Endothelial cell of umbilical vein (primary cell): ENCODE measurements around the gene TKTL1. TPM values are rescaled to one million over a fixed set of nuclear protein-coding genes. Genes with fewer than 3 reads are reported as not detected.

Source experiments
- BruUV-seq: library from RNA; stranded (reverse); fragments of 400-500 nt; replicated peaks from 2 replicates; lab custom pipeline; 2021; lab: Mats Ljungman, UMichigan
- CTCF ChIA-PET: fragments of 300-600, 350-600 bp; sonication (Branson Sonifier 250); formaldehyde crosslinking; loops from one replicate; lab custom pipeline; 2021; ENCODE audit warnings: antibody characterized with exemption, inconsistent platforms; lab: Charles Lee
- POLR2A ChIA-PET: fragments of 300-600, 350-600 bp; sonication (Branson Sonifier 250); formaldehyde crosslinking; loops from one replicate; lab custom pipeline; 2021; ENCODE audit warnings: antibody characterized with exemption, inconsistent platforms; lab: Charles Lee
- DNase-seq: peaks from one replicate; pipeline ENCODE4 v3.0.0-alpha.2; 2011; ENCODE audit warnings: low read depth, low spot score
- FAIRE-seq: peaks from 2 replicates; lab custom pipeline; 2011; peaks lifted over from hg19 to GRCh38; lab: Jason Lieb, UNC
- H2AFZ ChIP-seq: 2 replicates; pipeline ENCODE4 v1.6.0; 2012; ENCODE audit warnings: low read depth, low read length, control low read depth, inconsistent platforms
- H3K27ac ChIP-seq: 2 replicates; pipeline ENCODE4 v1.5.1; 2011; ENCODE audit warnings: low read depth, mild to moderate bottlenecking, control low read depth, low read length, moderate library complexity; ENCODE audit not compliant: insufficient read depth
- H3K27me3 ChIP-seq, 2 experiments: 2 replicates each; pipeline versions ENCODE4 v1.6.0 to v1.6.1; 2011; ENCODE audit warnings: low read length in 2 of 2, mixed read lengths in 1 of 2; ENCODE audit not compliant: control insufficient read depth in 2 of 2, insufficient read depth in 2 of 2
- H3K36me3 ChIP-seq, 2 experiments: 2 replicates in 1 of 2; 3 replicates in 1 of 2; pipeline ENCODE4 v1.5.1; 2011; ENCODE audit warnings: low read length in 2 of 2, mild to moderate bottlenecking in 1 of 2, moderate library complexity in 1 of 2; ENCODE audit not compliant: control insufficient read depth in 2 of 2, insufficient read depth in 2 of 2; ENCODE audit errors: extremely low read depth in 1 of 2
- H3K4me1 ChIP-seq: 3 replicates; pipeline ENCODE4 v1.5.1; 2011; ENCODE audit warnings: mild to moderate bottlenecking, low read length; ENCODE audit not compliant: control insufficient read depth, insufficient read depth; ENCODE audit errors: extremely low read depth
- H3K4me2 ChIP-seq: 2 replicates; pipeline ENCODE4 v1.6.1; 2011; ENCODE audit warnings: low read length, control low read depth, mixed read lengths; ENCODE audit not compliant: insufficient read depth
- H3K4me3 ChIP-seq, 3 experiments: fragments of 200-600 bp in 1 of 3; sonication (generic), shearing (Covaris generic) in 1 of 3; replicated peaks in 1 of 3; 2 replicates each; pipeline ENCODE4 v1.5.1; 2011 to 2016; ENCODE audit warnings: control low read depth in 3 of 3, low read length in 3 of 3, mild to moderate bottlenecking in 2 of 3, inconsistent platforms in 1 of 3, low read depth in 1 of 3, moderate library complexity in 1 of 3; ENCODE audit not compliant: insufficient read depth in 1 of 3
- H3K79me2 ChIP-seq: 2 replicates; pipeline ENCODE4 v1.6.0; 2012; ENCODE audit warnings: low read length, inconsistent platforms; ENCODE audit not compliant: control insufficient read depth, insufficient read depth
- H3K9ac ChIP-seq: replicated peaks from 2 replicates; pipeline ENCODE3; 2011; ENCODE audit warnings: low read length, control low read depth; ENCODE audit not compliant: insufficient read depth; ENCODE audit errors: extremely low read depth
- H3K9me1 ChIP-seq: replicated peaks from 3 replicates; pipeline ENCODE4 v1.6.0; 2011; ENCODE audit warnings: mild to moderate bottlenecking, low read length; ENCODE audit not compliant: control insufficient read depth, insufficient read depth; ENCODE audit errors: extremely low read depth
- H3K9me3 ChIP-seq: replicated peaks from 2 replicates; pipeline ENCODE4 v1.5.1; 2012; ENCODE audit warnings: low read length, inconsistent platforms; ENCODE audit not compliant: control insufficient read depth, insufficient read depth
- H4K20me1 ChIP-seq: replicated peaks from 2 replicates; pipeline ENCODE3; 2011; ENCODE audit warnings: mild to moderate bottlenecking, low read length; ENCODE audit not compliant: control insufficient read depth, insufficient read depth; ENCODE audit errors: extremely low read depth
- CTCF ChIP-seq, 2 donors: IDR thresholded peaks; 1 replicate in 1 of 2; 2 replicates in 1 of 2; pipeline ENCODE4 v1.5.1; 2011; ENCODE audit warnings: low read length in 2 of 2, mild to moderate bottlenecking in 2 of 2, moderate library complexity in 2 of 2, control low read depth in 1 of 2, inconsistent platforms in 1 of 2, low read depth in 1 of 2; ENCODE audit not compliant: insufficient read depth in 1 of 2; ENCODE audit errors: extremely low read depth in 1 of 2
- EZH2 ChIP-seq: IDR thresholded peaks from 2 replicates; pipeline ENCODE4 v1.6.1; 2012; ENCODE audit warnings: borderline replicate concordance, low read depth, mild to moderate bottlenecking, moderate library complexity, low read length, inconsistent platforms; ENCODE audit not compliant: severe bottlenecking
- FOS ChIP-seq: IDR thresholded peaks from 2 replicates; pipeline ENCODE4 v1.6.1; 2011; ENCODE audit warnings: mild to moderate bottlenecking, low read length, moderate library complexity, borderline replicate concordance; ENCODE audit not compliant: insufficient read depth
- GATA2 ChIP-seq: IDR thresholded peaks from 2 replicates; pipeline ENCODE4 v1.7.0; 2011; ENCODE audit warnings: low read depth, mild to moderate bottlenecking, moderate library complexity, mixed read lengths, low read length; ENCODE audit not compliant: insufficient read length, insufficient read depth
- JUN ChIP-seq: IDR thresholded peaks from 2 replicates; pipeline ENCODE4 v1.6.1; 2011; ENCODE audit warnings: borderline replicate concordance, low read depth; ENCODE audit not compliant: insufficient read length, insufficient read depth
- MAX ChIP-seq: IDR thresholded peaks from 2 replicates; pipeline ENCODE4 v1.6.1; 2011; ENCODE audit not compliant: insufficient read depth, insufficient read length
- MYC ChIP-seq: IDR thresholded peaks from one replicate; pipeline ENCODE4 v1.6.1; 2011; ENCODE audit warnings: mild to moderate bottlenecking, low read depth, low read length
- POLR2AphosphoS5 ChIP-seq: IDR thresholded peaks from 2 replicates; pipeline ENCODE4 v1.6.1; 2012; ENCODE audit warnings: low read depth, mild to moderate bottlenecking, control low read depth, low read length, moderate library complexity; ENCODE audit not compliant: insufficient read depth
- dilution Hi-C: fragments of 300-500 bp; cut with MboI; formaldehyde crosslinking; loops from one replicate; pipeline ENCODE4 v1.15.0; 2019; ENCODE audit warnings: low sequenced_read_pairs; ENCODE audit not compliant: extremely low pct_ligation_motif_present
- intact Hi-C: fragments of 100-400 bp; cut with micrococcal nuclease; formaldehyde crosslinking; loops from one replicate; pipeline ENCODE4 v1.10.0; 2022
- polyA plus RNA-seq, 4 experiments: library from polyadenylated mRNA; depleted of rRNA in 3 of 4; stranded (reverse) in 3 of 4; unstranded in 1 of 4; fragments of >200 nt; gene quantifications; 2 replicates each; pipeline versions ENCODE4 v1.2.1 to v1.2.3, GENCODE V29; 2011 to 2012; ENCODE audit warnings: missing spikeins in 1 of 4
- total RNA-seq: library from RNA; stranded (reverse); gene quantifications from 2 replicates; pipeline ENCODE4 v1.2.3, GENCODE V29; 2021

Gene TKTL1
- total and polyA plus RNA-seq, 2 donors (not counting 3 experiments of a cell fraction or from before 2014, with no cell fraction given), result 0.03 TPM; not detected in 1

- no TSS peak for BruUV-seq
- dilution Hi-C loops, result no loop called here
- CTCF ChIA-PET, result interaction anchor here (1.4 kb wide), 1 partner anchor 13 kb away, joined by 3 read pairs; no protein-coding TSS in a partner anchor
- Histone ChIP-seq H3K4me2 (no peak overlapping the region), H3K4me3 (no peak overlapping the region), H2AFZ (no peak overlapping the region), H3K79me2 (no peaks in the 10 kb centered on the region), H3K4me1 (peaks cover 18% of the 10 kb centered on the region), H3K27ac (no peak overlapping the region), H3K27me3 (no peaks in the 10 kb centered on the region), H4K20me1 (no peaks in the 10 kb centered on the region), H3K9ac (no peak overlapping the region), H3K36me3 (no peaks in the 10 kb centered on the region), H3K9me3 (no peaks in the 10 kb centered on the region), H3K9me1 (no peaks in the 10 kb centered on the region)
- no peak for DNase-seq
- FAIRE-seq, result no peak
- POLR2A ChIA-PET, result no interaction called here
- intact Hi-C loops, result no loop called here
- TF ChIP-seq MYC, result no peak
- no peak for TF ChIP-seq GATA2
Measured at GRCh38 chrX:154323537-154323936, 27.9 kb downstream of the TKTL1 start.

- Histone ChIP-seq H3K27me3 (no peaks in the 10 kb centered on the region), H3K9me3 (no peaks in the 10 kb centered on the region), H3K4me2 (no peak overlapping the region), H2AFZ (no peak overlapping the region), H3K4me3 (no peak overlapping the region), H4K20me1 (no peaks in the 10 kb centered on the region), H3K4me1 (peaks cover 18% of the 10 kb centered on the region), H3K9me1 (no peaks in the 10 kb centered on the region), H3K79me2 (no peaks in the 10 kb centered on the region), H3K9ac (no peak overlapping the region), H3K36me3 (no peaks in the 10 kb centered on the region), H3K27ac (peak overlapping the region; percentile 15)
- CTCF ChIA-PET, result interaction anchor here (1.4 kb wide), 1 partner anchor 9 kb away, joined by 5 read pairs; no protein-coding TSS in a partner anchor
- DNase-seq (peak; percentile 61), FAIRE-seq (peak; percentile 86)
- no TSS peak for BruUV-seq
- dilution Hi-C loops, result no loop called here
- intact Hi-C loops, result no loop called here
- POLR2A ChIA-PET, result no interaction called here
- TF ChIP-seq GATA2 (no peak), MAX (no peak), CTCF (IDR thresholded peaks at IDR 0.05; ENCODE audit: extremely low read depth in 1 of 2, insufficient read depth in 1 of 2, low read depth in 1 of 2, low read length in 2 of 2) (no peak), FOS (no peak), EZH2 (no peak), JUN (no peak), POLR2AphosphoS5 (no peak)
Measured at GRCh38 chrX:154325541-154325940, 29.9 kb downstream of the TKTL1 start.
